Endothelial cell (in vitro differentiated cells): ENCODE results near the gene XYLT1. TPM values are rescaled to one million over a fixed set of nuclear protein-coding genes. Genes with fewer than 3 reads are reported as not detected.
"Not testable (repeated sequence)": the region's sequence is repeated elsewhere in the genome, so short reads cannot be mapped to it uniquely, and the experiment has no call there.

Experiments used
- DNase-seq: peaks from one replicate; pipeline ENCODE4 v3.0.0; 2021; ENCODE audit warnings: low spot score
- H3K27ac Mint-ChIP-seq: one replicate; pipeline ENCODE4 v1.8.0; 2021; ENCODE audit warnings: mixed read lengths, inconsistent platforms; ENCODE audit not compliant: unreplicated experiment
- H3K27me3 Mint-ChIP-seq: one replicate; pipeline ENCODE4 v1.8.0; 2021; ENCODE audit warnings: mild to moderate bottlenecking, moderate library complexity, mixed read lengths, inconsistent platforms; ENCODE audit not compliant: unreplicated experiment
- H3K36me3 Mint-ChIP-seq: one replicate; pipeline ENCODE4 v1.8.0; 2021; ENCODE audit warnings: mild to moderate bottlenecking, low read depth, mixed read lengths, inconsistent platforms; ENCODE audit not compliant: unreplicated experiment
- H3K4me1 Mint-ChIP-seq: one replicate; pipeline ENCODE4 v1.8.0; 2021; ENCODE audit warnings: mild to moderate bottlenecking, mixed read lengths, inconsistent platforms; ENCODE audit not compliant: unreplicated experiment
- H3K4me3 Mint-ChIP-seq: one replicate; pipeline ENCODE4 v1.8.0; 2021; ENCODE audit warnings: mild to moderate bottlenecking, mixed read lengths, inconsistent platforms; ENCODE audit not compliant: unreplicated experiment
- H3K9me3 Mint-ChIP-seq: one replicate; pipeline ENCODE4 v1.8.0; 2021; ENCODE audit warnings: mixed read lengths, inconsistent platforms; ENCODE audit not compliant: unreplicated experiment
- total RNA-seq: library from RNA; stranded (reverse); fragmentation: NEBNext Ultra II Directional; extraction: Animal tissue kit (Norgen Biotek cat#: 25700); gene quantifications from one replicate; pipeline ENCODE4 v1.2.1, GENCODE V29; 2021; ENCODE audit not compliant: unreplicated experiment
- TF ChIP-seq, protein P1 (sequence below): fragments of 200-600 bp; sonication (generic); IDR thresholded peaks from one replicate; pipeline ENCODE4 v1.5.0; 2021; ENCODE audit warnings: antibody characterized with exemption; ENCODE audit not compliant: unreplicated experiment

XYLT1 gene
- total RNA-seq, 1 donor from 2014 or later, result 11.1 TPM

DNA sequence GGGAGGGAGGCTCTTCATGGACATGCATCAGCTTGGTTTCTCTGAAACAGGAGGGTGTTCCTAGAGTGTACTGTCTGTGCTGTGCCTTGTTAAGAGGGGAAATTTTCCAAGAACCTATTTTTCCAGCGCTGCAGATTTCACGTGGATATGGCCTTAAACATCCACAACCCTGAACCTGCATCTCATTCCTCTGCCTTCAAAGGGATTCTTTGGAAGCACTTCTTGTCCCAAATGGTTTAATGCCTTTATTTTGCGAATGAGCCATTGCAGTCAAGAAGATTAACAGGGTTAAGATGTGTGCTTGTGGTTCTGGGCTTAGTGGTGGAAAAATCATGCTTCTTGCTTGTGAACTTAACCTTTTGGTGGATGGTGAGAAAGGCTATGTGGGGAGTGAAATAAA is 161.2 kb downstream of the XYLT1 start:
- TF ChIP-seq, protein P1, sequence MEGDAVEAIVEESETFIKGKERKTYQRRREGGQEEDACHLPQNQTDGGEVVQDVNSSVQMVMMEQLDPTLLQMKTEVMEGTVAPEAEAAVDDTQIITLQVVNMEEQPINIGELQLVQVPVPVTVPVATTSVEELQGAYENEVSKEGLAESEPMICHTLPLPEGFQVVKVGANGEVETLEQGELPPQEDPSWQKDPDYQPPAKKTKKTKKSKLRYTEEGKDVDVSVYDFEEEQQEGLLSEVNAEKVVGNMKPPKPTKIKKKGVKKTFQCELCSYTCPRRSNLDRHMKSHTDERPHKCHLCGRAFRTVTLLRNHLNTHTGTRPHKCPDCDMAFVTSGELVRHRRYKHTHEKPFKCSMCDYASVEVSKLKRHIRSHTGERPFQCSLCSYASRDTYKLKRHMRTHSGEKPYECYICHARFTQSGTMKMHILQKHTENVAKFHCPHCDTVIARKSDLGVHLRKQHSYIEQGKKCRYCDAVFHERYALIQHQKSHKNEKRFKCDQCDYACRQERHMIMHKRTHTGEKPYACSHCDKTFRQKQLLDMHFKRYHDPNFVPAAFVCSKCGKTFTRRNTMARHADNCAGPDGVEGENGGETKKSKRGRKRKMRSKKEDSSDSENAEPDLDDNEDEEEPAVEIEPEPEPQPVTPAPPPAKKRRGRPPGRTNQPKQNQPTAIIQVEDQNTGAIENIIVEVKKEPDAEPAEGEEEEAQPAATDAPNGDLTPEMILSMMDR, result no peak
- Mint-ChIP-seq H3K27ac (no peak overlapping the region), H3K4me3 (no peak overlapping the region), H3K9me3 (no peaks in the 10 kb centered on the region), H3K36me3 (no peaks in the 10 kb centered on the region), H3K4me1 (peaks cover 4% of the 10 kb centered on the region), H3K27me3 (no peaks in the 10 kb centered on the region)
- DNase-seq, result no peak

DNA sequence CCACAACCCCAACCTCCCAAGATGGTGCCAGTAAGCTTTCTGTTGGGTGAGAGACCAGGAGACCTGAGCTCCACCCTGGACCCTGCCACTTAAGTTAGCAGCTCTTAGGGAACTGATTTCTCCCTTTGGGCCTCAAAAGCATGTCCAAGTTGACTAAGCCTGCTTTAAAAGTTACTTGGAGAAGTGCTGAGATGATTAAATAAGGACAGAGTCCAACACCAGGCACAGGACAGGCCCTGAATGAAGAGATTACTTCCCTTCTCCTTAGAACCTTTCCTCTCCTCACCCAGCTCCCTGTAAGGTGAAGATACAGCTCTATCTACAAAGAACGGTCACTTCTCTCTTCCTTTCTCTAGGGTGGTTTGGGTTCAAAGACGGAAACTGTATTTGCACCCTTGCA is 162.6 kb downstream of the XYLT1 start:
- no peak overlapping the region for H3K27ac Mint-ChIP-seq
- no peak for DNase-seq
- TF ChIP-seq, protein P1, result no peak
- no peaks in the 10 kb centered on the region for H3K27me3 Mint-ChIP-seq
- no peak overlapping the region for H3K4me3 Mint-ChIP-seq
- H3K9me3 Mint-ChIP-seq, result no peaks in the 10 kb centered on the region
- H3K36me3 Mint-ChIP-seq, result no peaks in the 10 kb centered on the region
- peaks cover 4% of the 10 kb centered on the region for H3K4me1 Mint-ChIP-seq

DNA sequence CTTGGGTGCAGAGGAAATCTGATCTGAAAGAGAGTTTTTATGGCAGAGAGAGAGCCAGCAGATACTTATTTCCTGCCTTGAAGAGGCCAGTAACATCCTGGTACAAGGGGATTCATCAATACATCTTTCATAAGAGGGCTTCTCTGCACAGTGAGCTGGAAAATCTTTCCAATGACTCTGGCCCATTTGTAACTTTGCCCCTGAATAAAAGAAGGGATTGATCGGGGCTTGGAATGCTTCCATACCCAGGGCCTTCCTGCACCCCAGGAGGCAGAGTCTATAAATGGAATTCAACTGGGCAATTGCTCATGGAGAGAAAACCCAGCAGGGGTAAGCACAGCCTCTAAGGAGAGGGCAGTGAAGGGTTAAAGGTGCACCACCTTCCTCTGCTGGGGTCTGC is 163.3 kb downstream of the XYLT1 start:
- H3K27ac Mint-ChIP-seq, result no peak overlapping the region
- H3K27me3 Mint-ChIP-seq, result no peaks in the 10 kb centered on the region
- H3K4me3 Mint-ChIP-seq, result no peak overlapping the region
- TF ChIP-seq, protein P1, result no peak
- H3K4me1 Mint-ChIP-seq, result peaks cover 4% of the 10 kb centered on the region
- DNase-seq, result no peak
- H3K9me3 Mint-ChIP-seq, result no peaks in the 10 kb centered on the region
- H3K36me3 Mint-ChIP-seq, result no peaks in the 10 kb centered on the region

DNA sequence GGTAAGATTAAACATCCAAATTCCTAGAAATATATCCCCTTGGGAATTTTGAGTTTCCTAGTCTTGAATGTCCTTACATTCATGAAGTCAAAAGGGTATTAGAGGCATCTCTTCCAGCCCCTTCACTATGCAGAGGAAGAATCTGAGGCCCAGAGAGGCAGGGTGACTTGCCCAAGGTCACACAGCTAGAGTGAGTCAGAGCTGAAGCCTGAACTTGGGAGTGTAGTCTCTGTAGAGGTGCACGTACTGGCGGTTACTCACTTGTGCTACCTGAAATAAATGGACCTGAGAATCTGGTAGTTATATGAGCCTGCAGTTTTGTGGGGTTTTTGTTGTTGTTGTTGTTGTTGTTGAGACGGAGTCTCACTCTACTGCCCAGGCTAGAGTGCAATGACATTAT is 164.0 kb downstream of the XYLT1 start:
- no peaks in the 10 kb centered on the region for H3K9me3 Mint-ChIP-seq
- TF ChIP-seq, protein P1, result no peak
- DNase-seq, result no peak
- no peaks in the 10 kb centered on the region for H3K36me3 Mint-ChIP-seq
- H3K27ac Mint-ChIP-seq, result no peak overlapping the region
- H3K4me3 Mint-ChIP-seq, result no peak overlapping the region
- peaks cover 3% of the 10 kb centered on the region for H3K27me3 Mint-ChIP-seq
- peaks cover 7% of the 10 kb centered on the region for H3K4me1 Mint-ChIP-seq

DNA sequence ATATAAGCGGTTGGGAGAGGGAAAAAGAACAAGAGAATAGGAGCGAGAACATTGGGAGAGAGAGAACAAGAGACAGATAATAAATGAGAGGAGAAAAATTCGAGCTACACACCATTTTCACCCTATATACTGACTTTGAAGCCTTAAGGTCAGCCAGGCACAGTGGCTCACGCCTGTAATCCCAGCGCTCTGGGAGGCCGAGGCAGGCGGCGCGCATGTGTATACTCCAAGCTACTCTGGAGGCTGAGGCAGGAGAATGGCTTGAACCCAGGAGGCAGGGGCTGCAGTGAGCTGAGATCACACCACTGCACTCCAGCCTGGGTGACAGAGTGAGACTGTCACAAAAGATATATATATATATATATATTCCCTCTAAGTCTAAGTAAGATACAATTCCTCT is 164.5 kb downstream of the XYLT1 start:
- not testable (repeated sequence) for H3K27me3 Mint-ChIP-seq, H3K36me3 Mint-ChIP-seq, H3K4me3 Mint-ChIP-seq, DNase-seq, H3K4me1 Mint-ChIP-seq, H3K9me3 Mint-ChIP-seq, H3K27ac Mint-ChIP-seq

DNA sequence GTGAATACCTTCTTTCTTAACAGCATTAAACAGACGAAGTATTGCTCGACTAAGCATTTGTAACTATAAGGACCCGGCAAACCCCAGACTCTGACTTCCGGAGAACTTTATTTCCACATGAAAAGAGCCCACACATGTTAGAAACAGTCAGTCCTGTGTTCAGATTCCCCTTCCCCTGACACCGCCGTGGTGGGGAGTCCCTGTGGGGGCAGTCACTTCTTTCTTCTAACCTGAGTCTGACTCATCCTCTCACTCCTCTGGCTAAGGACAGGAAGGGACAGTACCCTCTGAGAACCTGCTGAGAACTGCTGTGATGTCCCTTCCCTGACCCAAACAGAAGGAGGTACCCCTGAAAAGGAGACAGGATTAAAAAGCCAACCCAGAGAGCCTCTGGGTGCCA is 165.1 kb downstream of the XYLT1 start:
- Mint-ChIP-seq H3K27ac (no peak overlapping the region), H3K4me1 (peaks cover 7% of the 10 kb centered on the region), H3K4me3 (no peak overlapping the region)

More for the DNA sequence above, 165.1 kb downstream of the XYLT1 start:
- Mint-ChIP-seq H3K36me3 (no peaks in the 10 kb centered on the region), H3K27me3 (peaks cover 3% of the 10 kb centered on the region), H3K9me3 (no peaks in the 10 kb centered on the region)
- TF ChIP-seq, protein P1, result no peak
- no peak for DNase-seq
